ENCODE data around the gene ALKBH5.

GRCh38 chr17:18203308-18203707 is 19.7 kb downstream of the ALKBH5 start:
- TF ChIP-seq CTCF (IDR thresholded peaks at IDR 0.05; ENCODE audit: insufficient read depth, low read depth, low read length) (no peak), EZH2 (IDR thresholded peaks at IDR 0.05; ENCODE audit: insufficient read depth, low read length) (no peak)
